NCI-H748 treated with DMSO at 0.1 percent for 48 hours (cell line): ENCODE results near the gene TECPR2.

Experiments
- DNase-seq: peaks from one replicate; lab custom pipeline; 2025; lab: John Stamatoyannopoulos, UW

Gene TECPR2

DNA sequence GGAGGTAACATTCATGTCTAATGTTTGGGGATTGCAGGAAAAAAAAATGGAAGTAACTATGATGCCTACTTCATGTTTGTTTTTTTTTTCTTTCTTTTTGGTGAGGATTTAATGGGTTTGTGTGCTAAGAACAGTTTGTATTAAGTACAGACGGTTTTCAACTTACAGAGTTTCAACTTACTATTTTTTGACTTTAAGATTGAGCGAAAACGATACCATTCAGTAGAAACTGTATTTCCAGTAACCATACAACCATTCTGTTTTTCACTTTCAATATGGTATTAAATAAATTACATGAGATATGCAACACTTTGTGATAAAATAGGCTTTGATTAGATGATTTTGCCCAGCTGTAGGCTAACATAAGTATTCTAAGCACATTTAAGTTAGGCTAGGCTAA lies 10.4 kb downstream of the TECPR2 start:
- DNase-seq: no peak

DNA sequence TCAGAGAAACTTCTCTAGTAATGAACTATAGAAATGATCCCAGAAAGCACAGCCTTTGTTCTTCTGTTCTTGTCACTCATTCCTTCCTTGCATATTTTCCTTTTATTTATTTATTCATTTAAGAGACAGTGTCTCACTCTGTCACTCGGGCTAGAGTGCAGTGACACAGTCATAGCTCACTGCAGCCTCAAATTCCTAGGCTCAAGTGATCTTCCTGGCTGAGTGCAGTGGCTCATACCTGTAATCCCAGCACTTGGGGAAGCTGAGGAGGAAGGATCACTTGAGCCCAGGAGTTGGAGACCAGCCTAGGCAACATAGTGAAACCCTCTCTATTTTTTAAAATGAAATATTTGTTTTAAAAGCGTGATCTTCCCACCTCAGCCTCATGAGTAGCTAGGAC lies 11.5 kb downstream of the TECPR2 start:
- no peak for DNase-seq

DNA sequence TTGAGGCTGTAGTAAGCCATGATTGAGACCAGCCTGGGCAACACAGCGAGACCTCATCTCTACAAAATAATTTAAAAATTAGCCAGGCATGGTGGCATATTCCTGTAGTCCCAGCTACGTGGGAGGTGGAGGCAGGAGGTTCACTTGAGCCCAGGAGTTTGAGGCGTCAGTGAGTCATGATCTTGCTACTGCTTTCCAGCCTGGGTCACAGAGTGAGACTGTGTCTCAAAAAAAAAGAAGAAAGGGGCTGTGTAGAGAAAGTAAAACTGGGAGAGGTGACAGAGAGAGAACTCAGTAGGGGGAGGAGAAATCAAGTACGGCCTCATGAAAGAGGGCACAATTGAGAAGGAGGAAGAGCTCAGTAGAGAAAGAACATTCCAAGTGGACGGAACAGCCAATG lies 12.4 kb downstream of the TECPR2 start:
- DNase-seq: no peak

DNA sequence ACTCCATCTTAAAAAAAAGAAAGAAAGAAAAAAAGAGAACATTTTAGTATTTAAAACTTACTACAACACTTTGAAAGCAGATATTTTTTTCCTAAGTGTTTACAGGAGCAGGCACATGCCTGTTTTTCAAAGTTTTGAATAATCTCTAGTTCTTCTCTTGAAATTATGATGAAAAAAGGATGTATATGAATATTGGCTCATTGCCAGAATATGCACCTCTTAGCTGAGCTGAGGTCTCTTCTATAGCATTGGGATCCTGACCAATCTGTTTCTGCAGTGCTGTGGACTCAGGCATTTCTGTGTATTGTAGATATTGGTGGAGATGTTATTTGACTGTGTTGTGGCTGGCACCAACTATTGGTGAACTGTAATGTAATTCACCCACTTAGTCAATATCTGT lies 15.0 kb downstream of the TECPR2 start:
- no peak for DNase-seq

DNA sequence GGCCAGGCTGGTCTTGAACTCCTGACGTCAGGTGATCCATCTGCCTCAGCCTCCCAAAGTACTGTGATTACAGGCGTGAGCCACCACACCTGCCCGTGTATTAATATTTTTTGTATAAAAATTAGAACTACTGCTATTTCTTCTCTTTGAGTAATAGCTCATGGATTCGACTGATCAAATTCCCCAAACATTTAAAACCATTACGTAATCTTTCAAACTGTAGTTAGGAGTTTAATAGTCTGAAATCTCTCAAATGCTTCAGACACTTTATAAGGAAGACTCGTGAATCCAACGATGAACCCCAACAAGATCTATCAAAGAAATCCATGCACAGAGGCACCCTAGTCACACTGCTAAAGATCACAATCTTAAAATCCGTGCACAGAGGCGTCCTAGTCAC lies 16.1 kb downstream of the TECPR2 start:
- no peak for DNase-seq

DNA sequence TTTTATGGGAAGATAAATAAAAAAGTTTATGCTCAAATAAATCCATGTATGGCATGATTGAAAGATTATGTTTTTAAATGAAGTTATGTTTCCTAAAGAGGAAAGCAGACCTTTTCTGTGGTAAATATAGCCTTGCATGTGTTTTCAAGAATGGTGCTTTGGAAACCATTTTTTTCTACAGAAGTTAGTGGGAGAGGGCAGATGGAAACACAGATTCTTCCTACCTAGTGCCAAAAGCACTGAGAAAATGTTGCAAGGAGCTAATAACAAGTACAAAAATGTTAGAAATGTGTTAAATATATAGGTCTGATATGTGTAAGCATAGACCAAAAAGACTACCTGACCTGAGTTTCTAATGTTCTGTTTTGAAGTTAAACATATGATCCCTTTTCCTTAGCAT lies 24.3 kb downstream of the TECPR2 start:
- DNase-seq: no peak

DNA sequence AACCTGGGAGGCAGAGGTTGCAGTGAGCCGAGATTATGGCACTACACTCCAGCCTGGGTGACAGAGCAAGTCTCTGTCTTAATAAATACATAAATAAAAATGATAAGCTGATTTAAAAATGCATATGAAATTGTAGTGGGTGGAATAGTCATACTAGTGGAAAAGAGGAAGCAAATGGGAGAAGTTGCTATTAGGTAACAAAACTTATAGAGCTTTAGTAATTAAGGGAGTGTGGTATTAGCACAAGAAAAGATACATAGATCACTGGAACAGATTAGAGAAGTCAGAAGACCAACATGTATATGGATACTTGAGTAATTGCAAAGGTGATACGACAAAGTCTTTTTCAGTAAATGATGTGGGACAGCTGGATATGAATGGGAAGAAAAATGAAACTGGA lies 26.5 kb downstream of the TECPR2 start:
- DNase-seq: no peak

DNA sequence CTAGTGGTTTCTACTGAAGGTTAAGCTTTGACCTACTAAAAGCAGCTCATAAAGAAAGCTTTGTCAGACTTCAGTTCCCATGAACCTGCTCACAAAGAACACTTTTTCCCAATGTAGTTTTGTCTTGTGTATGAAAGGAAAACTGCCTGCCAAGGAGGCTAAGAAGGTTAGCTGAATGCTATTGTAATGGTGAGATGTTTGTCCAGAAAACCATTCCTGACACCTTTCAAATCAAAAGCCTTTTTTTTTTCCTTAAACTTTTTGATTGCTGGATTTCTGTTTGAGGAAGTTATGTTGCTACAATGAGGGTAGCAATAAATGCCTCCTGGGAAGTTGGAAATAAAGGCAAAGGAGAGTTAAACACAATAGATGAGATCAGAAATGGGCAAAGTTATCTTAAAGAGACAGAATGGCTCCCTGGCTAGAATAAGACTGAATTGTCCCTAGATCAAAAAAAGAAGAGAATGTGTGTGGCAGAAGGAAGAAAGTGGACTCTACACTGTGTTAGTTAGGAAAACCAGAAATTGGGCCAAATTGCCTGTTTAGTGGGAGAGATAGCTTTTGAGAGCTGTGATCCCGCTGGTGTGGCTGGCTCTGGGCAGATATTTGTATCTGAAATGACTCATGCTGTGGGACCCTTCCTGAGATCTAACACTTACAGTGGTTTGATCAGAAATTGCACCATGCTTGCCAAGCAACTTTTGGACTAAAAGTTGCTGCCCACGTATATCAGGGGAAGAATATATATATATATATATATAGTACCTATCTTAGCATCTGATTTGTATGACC lies 27.5 kb downstream of the TECPR2 start:
- DNase-seq: no peak

DNA sequence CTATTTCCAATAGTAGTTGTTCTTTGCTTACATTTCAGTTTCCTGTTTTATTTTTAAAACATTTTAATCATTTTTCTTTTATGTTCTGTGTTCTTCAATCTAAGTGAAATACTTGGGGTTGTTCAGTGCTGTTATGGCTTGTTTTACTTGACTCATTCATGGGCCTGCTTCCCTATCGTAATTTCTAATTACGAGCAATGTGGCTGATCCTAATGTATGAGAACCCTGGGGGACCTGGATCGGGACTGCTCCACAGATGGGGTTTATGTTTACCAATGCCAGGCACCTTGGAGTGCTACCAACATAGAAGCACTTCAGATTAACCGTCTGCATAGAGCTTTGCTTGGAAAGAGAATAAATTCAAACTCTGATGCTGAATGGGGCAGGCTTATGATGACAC lies 29.8 kb downstream of the TECPR2 start:
- no peak for DNase-seq

DNA sequence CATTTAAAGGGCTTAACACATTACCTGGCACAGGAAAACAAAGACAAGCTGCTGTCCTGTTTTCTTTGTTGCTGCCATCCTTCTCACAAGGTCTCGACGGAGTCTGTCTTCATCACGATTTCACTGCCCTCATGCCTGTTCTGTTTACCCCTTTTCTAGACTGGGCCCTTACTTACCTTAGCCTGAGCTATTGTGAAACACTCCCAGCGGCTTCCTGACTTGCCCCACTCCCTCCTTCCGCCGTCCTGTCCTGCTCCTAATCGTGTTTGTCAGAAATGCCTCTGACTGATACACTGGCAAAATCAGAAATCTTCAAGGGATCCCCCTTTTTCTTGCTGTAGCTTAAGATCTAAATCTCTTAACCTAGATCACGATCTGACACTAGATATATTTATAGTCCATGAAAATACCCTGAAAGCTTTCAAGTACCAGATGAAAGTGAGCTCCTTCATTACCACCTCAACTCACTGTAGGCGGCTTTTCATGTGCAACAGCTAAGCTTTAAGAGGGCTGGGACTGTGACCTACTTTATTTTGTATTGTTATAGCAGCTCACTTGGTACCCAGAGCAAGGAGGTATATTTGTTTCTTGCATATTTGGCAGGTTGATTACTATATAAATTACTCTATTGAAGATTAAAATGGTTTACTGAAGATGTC lies 32.1 kb downstream of the TECPR2 start:
- no peak for DNase-seq

DNA sequence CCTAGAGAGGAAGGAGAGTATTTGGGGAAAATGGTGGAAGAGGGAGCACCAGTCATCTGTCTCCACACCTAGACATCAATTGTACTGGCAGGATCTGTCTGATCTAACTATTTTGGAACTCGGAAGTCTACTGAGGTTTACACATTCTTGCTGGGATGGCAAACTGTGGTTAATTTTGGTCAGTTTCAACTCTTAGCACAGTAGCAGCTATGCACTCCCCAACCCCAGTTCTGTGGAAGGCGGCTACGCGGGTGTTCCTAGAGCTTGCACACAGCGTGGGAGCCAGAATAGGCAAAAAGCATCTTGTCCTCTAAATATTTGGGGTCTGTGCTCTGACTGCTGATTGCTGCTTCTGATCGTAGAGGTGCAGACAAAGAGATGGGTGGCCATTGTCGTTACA lies 33.8 kb downstream of the TECPR2 start:
- DNase-seq: no peak

DNA sequence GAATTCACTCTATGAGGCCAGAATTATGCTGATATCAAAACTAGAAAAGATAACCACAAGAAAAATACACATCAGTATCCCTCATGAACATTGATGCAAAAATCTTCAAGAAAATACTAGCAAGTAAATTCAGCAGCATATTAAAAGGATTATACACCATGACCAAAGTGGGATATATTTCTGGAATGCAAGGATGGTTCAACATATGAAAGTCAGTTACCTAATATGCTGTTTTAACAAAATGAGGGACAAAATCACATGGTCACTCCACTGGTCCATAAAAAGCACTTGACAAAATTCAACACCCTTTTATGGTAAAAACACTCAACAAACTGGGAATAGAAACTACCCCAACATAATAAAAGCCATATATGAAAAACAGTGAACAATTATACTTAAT lies 40.3 kb downstream of the TECPR2 start:
- DNase-seq: no peak

DNA sequence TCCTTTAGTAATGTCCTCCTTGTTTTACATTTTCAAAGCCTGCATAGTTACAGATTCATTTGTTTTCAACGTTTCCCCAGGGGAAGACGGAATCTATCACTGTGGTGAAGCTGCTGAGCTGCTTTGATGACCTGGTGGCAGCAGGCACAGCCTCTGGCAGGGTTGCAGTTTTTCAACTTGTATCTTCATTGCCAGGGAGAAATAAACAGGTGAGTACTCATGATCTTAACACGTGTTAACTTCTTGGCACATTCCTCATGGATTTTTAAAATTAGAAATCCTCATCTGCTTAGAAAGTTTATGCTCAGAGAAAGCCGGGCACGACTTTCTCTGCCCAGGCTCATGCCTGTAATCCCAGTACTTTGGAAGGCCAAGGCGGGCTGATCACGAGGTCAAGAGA lies 44.5 kb downstream of the TECPR2 start:
- no peak for DNase-seq

DNA sequence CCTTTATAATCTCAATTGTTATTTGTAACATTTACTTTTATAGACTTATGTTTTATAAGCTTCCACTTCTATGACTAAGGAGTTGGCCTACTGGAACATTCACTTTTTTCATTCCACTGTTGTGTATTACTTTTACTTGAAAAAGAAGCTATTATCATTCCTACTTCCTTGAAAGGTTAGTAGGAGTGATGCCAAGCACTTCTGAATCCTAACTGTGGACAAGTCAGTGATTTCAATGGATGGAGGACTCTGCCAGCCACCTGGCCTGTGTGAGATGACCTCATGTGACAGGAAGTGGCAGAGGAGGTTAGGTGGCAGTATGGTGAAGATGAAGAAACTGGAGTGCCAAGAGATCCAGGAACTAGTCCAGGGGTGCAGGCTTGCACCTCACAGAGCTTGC lies 46.0 kb downstream of the TECPR2 start:
- no peak for DNase-seq

DNA sequence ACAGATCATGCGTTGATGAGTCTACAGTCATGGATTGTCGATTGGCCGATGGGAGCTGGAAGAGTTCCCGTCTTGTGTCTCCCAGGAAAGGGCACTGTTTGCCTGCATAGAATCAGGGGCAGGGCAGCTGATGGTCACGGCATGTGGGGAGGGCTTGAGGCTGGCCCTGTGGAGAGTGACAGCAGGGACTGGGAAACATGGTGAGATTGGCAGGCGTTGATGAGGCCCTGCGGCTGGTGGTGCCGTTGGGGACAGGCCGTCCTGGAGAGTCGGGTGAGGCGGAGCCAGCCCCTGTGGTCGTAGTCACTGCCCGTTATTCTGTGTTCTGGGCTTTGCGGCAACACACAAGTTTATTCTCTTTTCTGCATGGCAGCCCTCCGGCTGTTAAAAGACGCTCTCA lies 52.9 kb downstream of the TECPR2 start:
- DNase-seq: no peak

DNA sequence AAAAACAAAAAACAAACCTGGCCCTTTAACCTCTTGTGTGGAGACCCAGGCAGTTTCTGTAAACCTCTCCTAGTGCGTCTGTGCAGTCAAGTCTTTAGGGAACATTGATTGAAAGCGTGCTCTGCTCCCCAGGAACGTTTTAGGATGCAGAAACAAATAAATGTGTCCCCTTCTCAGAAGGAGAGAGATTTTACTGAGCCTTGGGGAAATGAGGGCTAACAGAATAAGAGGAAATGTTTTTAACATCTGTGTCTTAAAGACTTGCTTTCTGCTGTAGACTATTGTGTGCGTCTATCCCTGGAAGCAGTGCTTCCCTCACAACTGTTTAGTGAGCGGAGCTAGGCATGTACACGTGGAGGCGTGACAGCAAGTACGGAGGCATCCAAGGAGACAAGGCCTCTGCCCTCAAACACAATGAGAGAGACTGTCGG lies 54.3 kb downstream of the TECPR2 start:
- DNase-seq: no peak

DNA sequence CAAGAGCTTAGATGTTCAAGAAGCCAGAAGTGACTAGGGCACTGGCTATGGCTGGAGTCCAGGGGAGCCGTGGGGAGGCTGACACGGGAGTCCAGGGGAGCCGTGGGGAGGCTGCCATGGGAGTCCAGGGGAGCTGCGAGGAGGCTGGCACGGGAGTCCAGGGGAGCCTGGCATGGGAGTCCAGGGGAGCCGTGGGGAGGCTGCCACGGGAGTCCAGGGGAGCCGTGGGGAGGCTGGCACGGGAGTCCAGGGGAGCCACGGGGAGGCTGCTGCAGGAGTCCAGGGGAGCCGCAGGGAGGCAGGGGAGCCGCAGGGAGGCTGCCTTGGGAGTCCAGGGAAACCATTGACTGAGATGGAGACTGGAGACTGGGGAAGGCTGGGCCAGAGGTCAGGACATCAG lies 54.9 kb downstream of the TECPR2 start:
- no peak for DNase-seq

DNA sequence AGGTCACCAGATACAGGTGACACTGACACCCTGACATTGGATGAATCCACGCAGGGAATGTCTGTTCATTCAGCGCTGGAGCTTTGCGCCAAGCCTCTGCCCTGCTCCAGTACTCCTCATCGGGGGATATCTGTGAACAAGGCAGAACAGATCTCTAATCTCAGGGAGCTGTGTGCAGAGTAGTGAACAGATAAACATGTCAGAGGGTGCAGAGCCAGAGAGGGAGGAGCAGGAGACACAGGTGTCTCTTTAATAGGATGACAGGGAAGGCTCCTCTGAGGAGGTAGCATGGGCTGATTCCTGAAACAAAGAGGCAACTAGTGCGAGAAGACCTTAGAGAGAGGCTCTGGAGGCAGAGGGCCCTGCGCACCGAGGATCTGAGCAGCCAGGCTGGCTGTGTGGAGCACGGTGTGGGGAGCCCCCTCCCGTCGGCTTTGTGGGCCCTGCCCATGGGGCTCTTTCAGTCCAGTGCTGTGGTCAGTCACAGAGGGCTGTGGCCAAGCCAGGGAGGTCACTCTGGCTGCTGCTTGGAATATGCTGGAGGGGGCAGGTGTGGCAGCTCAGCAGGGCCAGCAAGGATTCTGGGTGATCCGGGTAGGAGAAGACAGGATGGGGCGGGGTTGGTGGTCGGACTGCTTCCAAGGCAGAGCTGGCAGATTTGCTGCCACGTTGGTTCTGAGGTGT lies 55.6 kb downstream of the TECPR2 start:
- DNase-seq: no peak

DNA sequence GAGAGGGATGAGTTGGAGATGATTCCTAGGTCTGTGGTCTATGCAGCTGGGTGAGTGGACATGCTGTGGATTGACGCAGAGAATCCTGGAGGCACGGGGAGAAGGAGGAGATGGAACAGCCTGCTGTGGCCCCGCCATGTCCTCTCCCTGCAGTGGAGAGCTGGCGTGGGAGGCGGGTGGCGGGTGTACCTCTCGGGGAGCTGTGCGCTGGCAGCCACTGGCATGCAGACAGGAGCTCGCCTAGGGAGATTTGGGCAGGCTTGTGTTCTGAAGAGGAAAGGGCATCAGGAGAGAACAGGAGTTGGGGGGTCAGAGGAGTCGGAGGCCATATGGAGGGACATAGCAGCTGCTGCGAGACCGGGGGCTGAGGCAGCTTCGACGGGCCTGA lies 56.1 kb downstream of the TECPR2 start:
- no peak for DNase-seq

DNA sequence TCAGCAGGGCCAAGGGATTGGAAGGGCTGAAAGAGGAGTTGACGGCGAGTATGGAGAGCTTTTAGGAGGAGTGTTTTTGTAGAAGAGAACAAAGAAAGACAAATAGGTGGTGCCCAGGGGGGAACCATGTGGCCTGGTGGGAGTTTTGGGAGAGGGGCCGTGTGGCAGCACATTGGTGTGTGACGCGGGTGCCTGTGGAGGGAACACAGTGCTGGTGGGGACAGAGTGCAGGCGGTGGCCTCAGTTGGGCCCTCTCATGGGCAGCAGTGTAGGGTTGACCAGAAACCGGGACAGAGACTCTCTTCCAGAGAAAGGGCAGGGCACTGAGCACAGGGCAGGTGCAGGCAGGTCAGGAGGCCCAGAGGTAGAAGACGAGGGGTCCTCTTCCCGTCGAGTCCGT lies 56.5 kb downstream of the TECPR2 start:
- DNase-seq: no peak

DNA sequence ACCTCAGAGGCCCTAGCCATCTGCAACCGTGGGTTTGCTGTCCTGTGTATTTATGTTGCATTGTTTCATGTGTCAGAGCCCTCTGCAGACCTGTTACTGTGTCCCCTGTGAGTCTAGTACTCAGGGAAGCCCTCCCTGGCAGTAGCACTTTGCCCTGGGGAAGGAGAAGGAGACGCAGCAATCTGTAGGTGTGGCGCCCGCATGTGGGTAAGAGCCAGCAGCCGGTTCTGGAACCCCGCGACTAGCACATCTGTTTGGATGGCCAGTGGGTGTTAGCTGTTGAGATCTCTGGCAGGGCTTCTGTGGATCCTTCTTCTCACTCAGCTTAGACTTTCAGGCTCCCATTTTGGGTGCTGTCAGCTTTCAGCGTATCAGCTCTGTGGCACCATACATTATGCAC lies 57.0 kb downstream of the TECPR2 start:
- no peak for DNase-seq

DNA sequence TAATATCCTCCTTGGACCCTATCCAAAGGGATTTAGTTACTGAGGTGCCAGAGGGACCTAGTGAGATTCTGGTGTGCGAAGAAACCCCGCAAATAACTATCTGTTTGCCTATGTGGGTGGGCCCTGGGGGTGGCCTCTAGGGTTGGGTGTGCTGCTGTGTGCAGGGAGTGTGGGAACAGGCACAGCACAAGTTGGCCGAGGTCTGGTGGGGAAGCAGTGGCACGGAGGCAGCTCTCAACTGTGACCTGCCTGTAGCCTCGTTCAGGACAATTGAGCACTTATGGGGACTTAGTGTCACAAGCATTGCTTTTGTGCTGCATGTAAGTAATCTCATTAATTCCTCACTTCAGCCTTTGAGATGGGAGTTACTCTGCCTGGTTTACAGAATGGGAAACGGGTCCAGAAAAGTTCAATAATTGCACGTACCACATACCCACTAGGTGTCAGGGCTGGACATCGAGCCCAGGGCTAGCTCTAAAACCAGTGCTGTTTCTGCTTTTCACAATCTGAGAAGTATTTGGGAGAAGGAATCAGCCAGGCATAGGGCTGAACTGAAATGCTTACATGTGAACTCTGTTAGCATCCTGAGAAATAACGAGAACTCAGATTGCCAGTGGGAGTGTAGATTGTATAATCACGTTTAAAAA lies 58.8 kb downstream of the TECPR2 start:
- DNase-seq: no peak

DNA sequence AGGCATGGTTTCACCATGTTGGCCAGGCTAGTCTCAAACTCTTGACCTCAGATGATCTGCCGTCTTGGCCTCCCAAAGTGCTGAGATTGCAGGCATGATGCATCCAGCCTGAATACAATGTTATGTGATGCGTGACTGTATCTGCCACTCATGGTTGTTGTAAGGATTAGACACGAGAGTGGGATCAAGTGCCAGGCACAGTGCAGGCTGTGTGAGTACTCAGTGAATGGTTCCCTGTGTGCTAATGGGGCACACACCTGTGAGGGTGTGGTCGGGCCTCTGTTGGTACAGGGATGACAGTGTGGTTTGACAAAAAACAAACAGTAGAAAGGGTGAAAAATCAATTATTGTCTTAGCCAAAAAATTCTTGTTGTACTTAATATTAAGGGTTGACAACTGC lies 61.8 kb downstream of the TECPR2 start:
- no peak for DNase-seq
